Measurements from ENCODE around the gene FABP7.

FABP7 gene

DNA sequence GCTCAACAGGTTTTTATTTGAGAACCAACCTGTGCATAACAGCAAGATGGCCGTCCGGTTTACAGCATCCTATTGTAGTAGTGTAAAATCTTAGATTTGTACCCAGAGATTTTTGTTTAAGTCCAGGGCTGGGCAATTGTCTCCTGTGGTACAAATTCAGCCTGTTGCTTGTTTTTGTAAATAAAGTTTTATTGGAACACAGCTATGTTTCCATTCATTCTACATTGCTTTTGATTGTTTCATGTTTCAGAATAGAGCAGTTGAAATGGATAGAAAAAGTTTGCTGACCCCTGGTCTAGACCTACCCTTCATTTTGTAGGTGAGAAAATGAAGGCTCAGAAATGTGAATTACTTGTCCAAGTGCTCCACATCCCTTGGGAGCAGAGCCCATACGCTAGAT is 18.0 kb downstream of the FABP7 start:
- TF ChIP-seq, protein P1, sequence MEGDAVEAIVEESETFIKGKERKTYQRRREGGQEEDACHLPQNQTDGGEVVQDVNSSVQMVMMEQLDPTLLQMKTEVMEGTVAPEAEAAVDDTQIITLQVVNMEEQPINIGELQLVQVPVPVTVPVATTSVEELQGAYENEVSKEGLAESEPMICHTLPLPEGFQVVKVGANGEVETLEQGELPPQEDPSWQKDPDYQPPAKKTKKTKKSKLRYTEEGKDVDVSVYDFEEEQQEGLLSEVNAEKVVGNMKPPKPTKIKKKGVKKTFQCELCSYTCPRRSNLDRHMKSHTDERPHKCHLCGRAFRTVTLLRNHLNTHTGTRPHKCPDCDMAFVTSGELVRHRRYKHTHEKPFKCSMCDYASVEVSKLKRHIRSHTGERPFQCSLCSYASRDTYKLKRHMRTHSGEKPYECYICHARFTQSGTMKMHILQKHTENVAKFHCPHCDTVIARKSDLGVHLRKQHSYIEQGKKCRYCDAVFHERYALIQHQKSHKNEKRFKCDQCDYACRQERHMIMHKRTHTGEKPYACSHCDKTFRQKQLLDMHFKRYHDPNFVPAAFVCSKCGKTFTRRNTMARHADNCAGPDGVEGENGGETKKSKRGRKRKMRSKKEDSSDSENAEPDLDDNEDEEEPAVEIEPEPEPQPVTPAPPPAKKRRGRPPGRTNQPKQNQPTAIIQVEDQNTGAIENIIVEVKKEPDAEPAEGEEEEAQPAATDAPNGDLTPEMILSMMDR (IDR thresholded peaks at IDR 0.05; ENCODE audit: insufficient read depth, missing control alignments) = no peak
- FAIRE-seq (no peak), DNase-seq (ENCODE audit: insufficient read length, low spot score) (no peak)

DNA sequence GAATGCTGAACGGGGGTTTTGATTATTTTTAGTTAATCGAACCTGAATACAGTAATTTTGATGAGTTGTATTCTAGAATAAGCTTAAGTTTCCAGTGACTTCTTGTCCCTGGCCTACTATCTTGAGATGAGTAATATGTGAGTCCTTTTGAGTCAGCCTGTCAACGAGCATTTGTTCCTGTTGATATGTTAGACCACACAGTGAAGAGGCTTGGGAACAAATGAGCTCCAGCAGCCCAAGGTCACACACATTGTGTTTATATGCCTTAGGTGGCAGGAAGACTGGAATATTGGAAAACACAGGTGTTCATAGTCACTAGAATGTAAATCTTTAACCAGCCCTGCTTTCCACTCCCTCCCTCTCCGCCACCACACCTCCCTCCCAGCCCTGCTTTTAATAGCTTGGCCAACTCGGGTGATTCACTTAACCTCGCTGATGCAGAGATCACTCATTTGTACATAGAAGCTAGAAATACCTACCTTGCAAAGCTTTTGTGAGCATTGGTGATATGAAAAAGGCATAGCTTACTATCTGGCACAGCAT is 18.7 kb downstream of the FABP7 start:
- DNase-seq (ENCODE audit: insufficient read length, low spot score) = no peak
- TF ChIP-seq, protein P1 (IDR thresholded peaks at IDR 0.05; ENCODE audit: insufficient read depth, missing control alignments) = no peak
- no peak for FAIRE-seq

DNA sequence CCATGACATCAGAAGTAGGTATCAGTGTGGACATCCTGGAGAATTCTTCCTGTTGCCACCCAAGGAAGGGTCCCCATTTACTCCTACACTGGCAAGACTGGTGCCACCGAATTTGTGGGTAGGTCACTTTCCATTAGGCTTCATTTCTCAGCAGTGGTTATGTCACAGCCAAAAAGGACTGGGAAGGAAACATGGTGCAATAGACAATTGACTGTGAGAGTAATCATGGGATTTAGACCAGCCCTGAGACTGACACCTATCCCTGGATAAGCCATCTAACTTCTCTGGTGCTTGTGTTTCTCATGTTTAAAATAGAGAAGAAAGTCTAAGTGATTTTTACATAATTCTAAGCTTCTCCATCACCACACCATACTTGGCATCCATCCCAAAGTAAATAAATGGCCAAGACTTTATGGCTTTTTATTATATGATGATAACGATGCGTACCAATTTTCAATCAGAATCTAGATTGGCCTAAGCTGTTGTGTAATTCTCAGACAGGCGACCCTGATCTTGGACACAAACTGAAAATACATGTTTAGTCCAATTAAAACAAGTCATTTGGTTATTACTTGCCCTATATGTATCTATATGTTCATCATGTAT is 19.7 kb downstream of the FABP7 start:
- TF ChIP-seq, protein P1 (IDR thresholded peaks at IDR 0.05; ENCODE audit: insufficient read depth, missing control alignments) = no peak
- peak; percentile 48 for FAIRE-seq
- no peak for DNase-seq (ENCODE audit: insufficient read length, low spot score)

DNA sequence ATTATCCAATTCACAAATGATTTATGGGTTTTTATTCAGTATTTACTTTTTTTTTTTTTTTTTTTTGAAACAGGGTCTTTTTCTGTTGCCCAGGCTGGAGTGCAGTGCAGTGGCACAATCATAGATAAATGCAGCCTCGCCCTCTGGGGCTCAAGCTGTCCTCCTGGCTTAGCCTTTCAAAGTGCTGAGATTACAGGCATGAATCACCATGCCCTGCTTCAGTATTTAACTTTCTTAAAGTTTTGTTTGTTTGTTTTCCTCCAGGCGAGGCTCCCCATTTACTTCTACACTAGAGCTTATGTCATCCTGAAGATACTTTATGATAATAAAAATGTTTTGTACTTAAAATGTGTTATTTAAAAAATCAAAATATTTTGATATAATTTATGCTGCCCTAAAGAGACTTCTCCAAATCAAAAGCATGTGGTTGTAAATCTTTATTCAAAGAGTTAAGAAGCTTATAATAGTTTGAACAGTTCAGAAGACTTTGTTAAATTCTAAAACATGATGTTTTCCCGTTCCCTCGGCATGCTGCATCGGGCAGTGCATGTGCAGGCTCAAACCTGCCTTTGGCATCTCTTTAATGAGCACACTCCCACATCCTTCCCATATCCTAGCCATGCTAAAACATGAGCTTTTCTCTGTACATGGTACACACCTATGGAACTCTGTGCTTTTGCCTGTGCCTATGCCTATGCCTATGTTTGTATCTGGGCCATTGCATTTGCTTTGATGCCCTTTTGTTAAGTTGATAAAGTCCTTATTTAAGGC is 20.6 kb downstream of the FABP7 start:
- TF ChIP-seq, protein P1 (IDR thresholded peaks at IDR 0.05; ENCODE audit: insufficient read depth, missing control alignments) = no peak
- no peak for FAIRE-seq
- no peak for DNase-seq (ENCODE audit: insufficient read length, low spot score)

DNA sequence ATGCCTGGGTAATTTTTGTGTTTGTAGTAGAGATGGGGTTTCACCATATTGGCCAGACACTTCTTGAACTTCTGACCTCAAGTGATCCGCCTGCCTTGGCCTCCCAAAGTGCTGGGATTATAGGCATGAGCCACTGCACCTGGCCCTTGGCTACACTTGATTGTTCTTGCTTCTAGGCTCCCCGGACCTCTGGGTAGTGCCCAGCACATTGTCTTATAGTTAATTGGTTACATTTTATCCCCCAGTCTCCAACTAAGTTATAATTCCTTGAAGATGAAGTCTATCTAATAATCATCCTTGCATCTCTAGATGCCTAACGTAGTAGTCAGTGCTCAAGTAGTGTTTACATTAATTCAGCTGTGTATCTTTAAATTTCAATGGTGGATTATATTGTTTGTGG is 21.4 kb downstream of the FABP7 start:
- TF ChIP-seq, protein P1 (IDR thresholded peaks at IDR 0.05; ENCODE audit: insufficient read depth, missing control alignments) = no peak
- no peak for FAIRE-seq
- DNase-seq (ENCODE audit: insufficient read length, low spot score) = no peak

DNA sequence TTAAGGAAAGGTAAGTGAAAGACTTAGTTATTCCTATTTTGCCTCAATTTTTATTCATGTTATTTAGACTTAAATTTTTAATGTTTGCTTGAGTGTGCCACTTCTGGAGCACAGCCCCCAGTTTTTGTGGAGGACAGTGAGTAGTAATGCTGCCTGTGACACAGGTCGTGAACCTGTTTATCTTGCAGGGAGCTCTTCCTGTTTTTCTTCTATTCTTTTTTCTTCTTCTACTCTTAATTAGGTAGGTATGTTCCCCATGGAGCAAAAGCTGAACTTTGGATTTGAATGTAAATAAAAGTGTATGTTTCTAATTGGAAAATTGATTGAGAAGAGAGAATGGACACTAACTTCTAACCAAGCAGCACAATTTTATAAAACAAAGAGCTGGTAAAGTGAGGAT is 21.9 kb downstream of the FABP7 start:
- DNase-seq (ENCODE audit: insufficient read length, low spot score) = no peak
- FAIRE-seq = no peak
- TF ChIP-seq, protein P1 (IDR thresholded peaks at IDR 0.05; ENCODE audit: insufficient read depth, missing control alignments) = no peak

DNA sequence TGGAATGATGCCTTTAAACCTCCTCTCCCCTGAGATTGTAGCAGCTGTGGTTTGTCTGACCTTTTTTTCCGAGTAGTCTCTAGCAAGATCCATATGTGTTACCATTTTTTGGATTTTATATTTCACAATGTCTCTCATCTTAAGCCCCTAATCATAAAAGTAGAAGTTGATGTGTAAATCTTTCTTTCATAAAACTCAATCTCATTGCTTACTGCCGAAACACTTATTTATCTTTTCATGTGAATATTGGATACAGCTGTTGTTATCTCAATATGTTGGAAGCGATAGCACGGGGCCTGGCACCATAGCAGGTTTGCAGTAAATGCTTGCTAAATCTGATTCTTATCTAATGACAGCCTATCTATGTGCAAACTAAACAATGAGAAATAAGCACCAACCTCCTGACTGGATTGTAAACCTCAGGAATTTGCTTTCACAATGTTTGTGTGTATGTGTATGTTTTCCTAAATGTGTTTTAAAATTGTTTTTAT is 23.7 kb downstream of the FABP7 start:
- TF ChIP-seq, protein P1 (IDR thresholded peaks at IDR 0.05; ENCODE audit: insufficient read depth, missing control alignments) = no peak
- DNase-seq (ENCODE audit: insufficient read length, low spot score) = no peak
- FAIRE-seq = no peak

Data from D721Med (cell line).